GM13976 (cell line): ENCODE results near the gene SORCS1.

Experiments used
- DNase-seq: peaks from one replicate; pipeline ENCODE4 v3.0.0; 2012; ENCODE audit warnings: low spot score
- CTCF ChIP-seq: IDR thresholded peaks from 2 replicates; pipeline ENCODE4 v1.5.1; 2012; ENCODE audit warnings: borderline replicate concordance, mild to moderate bottlenecking; ENCODE audit not compliant: insufficient read depth; ENCODE audit errors: extremely low read depth, missing control alignments, control extremely low read depth
- in situ Hi-C: fragments of 300-500 bp; cut with MboI; formaldehyde crosslinking; loops from one replicate; pipeline ENCODE4 v1.12.0; 2022; ENCODE audit warnings: low sequenced_read_pairs, mixed read lengths, inconsistent platforms; ENCODE audit not compliant: unreplicated experiment

The SORCS1 gene

GRCh38 chr10:106734220-106734619 is 430.3 kb downstream of the SORCS1 start:
- DNase-seq: no peak
- in situ Hi-C loops: no loop called here
- no peak for TF ChIP-seq CTCF

GRCh38 chr10:106728232-106728631 is 436.3 kb downstream of the SORCS1 start:
- no peak for TF ChIP-seq CTCF
- in situ Hi-C loops: no loop called here
- DNase-seq: no peak

GRCh38 chr10:106727170-106727569 is 437.3 kb downstream of the SORCS1 start:
- DNase-seq: no peak
- in situ Hi-C loops: no loop called here
- TF ChIP-seq CTCF: no peak

- no peak for TF ChIP-seq CTCF
- in situ Hi-C loops: no loop called here
- no peak for DNase-seq
These were observed 442.0 kb downstream of the SORCS1 start for GRCh38 chr10:106722524-106722923.

GRCh38 chr10:106720683-106721082 is 443.8 kb downstream of the SORCS1 start:
- DNase-seq: no peak
- no peak for TF ChIP-seq CTCF
- in situ Hi-C loops: no loop called here

- no peak for TF ChIP-seq CTCF
- DNase-seq: no peak
- in situ Hi-C loops: no loop called here
These were observed 448.1 kb downstream of the SORCS1 start for GRCh38 chr10:106716381-106716780.
